Thoracic aorta (tissue), 2 donors: ENCODE data around the gene P2RX1. TPM values are rescaled to one million over a fixed set of nuclear protein-coding genes. Genes with fewer than 3 reads are reported as not detected.
A peak's percentile ranks its signal among the peaks of the same experiment; 100 is the strongest.

ENCODE experiments used
- ATAC-seq: fragments of 150-250 bp; one replicate; pipeline ENCODE4 v1.8.0; 2017; ENCODE audit warnings: low read depth; ENCODE audit not compliant: insufficient number of reproducible peaks, low FRiP score
- DNase-seq: peaks from one replicate; pipeline ENCODE4 v3.0.0-alpha.2; 2020; ENCODE audit warnings: low spot score
- H3K27ac ChIP-seq, 2 donors: fragments of 200-600 bp; sonication (generic); 1 replicate in 1 of 2; 2 replicates in 1 of 2; pipeline ENCODE4 v1.5.1; 2016; ENCODE audit warnings: mild to moderate bottlenecking in 2 of 2, moderate library complexity in 2 of 2
- H3K27me3 ChIP-seq: fragments of 200-600 bp; sonication (generic); replicated peaks from 2 replicates; pipeline ENCODE4 v1.6.0; 2016; ENCODE audit warnings: mild to moderate bottlenecking; ENCODE audit not compliant: insufficient read depth
- H3K36me3 ChIP-seq: fragments of 200-600 bp; sonication (generic); one replicate; pipeline ENCODE4 v1.5.1; 2016
- H3K4me1 ChIP-seq, 2 donors: fragments of 200-600 bp; sonication (generic); 1 replicate in 1 of 2; 2 replicates in 1 of 2; pipeline versions ENCODE4 v1.5.1 to v1.6.0; 2016; ENCODE audit warnings: low read depth in 2 of 2, mild to moderate bottlenecking in 1 of 2; ENCODE audit not compliant: control insufficient read depth in 1 of 2
- H3K4me3 ChIP-seq: fragments of 200-600 bp; sonication (generic); 2 replicates; pipeline ENCODE4 v1.5.1; 2016; ENCODE audit warnings: mild to moderate bottlenecking
- H3K9me3 ChIP-seq: fragments of 200-600 bp; sonication (generic); 2 replicates; pipeline ENCODE4 v1.5.1; 2016
- total RNA-seq, 2 donors: library from RNA; depleted of rRNA; stranded (reverse); fragments of >200 nt; gene quantifications; one replicate each; pipeline versions ENCODE4 v1.1.0 to v1.2.3, GENCODE V29; 2016
- TF ChIP-seq, protein P1 (sequence below): fragments of 200-600 bp; sonication (generic); IDR thresholded peaks from one replicate; pipeline ENCODE4 v1.5.1; 2019; ENCODE audit warnings: antibody characterized with exemption

Gene P2RX1
- total RNA-seq, 2 donors from 2014 or later = 0.63 to 7.3 TPM

DNA sequence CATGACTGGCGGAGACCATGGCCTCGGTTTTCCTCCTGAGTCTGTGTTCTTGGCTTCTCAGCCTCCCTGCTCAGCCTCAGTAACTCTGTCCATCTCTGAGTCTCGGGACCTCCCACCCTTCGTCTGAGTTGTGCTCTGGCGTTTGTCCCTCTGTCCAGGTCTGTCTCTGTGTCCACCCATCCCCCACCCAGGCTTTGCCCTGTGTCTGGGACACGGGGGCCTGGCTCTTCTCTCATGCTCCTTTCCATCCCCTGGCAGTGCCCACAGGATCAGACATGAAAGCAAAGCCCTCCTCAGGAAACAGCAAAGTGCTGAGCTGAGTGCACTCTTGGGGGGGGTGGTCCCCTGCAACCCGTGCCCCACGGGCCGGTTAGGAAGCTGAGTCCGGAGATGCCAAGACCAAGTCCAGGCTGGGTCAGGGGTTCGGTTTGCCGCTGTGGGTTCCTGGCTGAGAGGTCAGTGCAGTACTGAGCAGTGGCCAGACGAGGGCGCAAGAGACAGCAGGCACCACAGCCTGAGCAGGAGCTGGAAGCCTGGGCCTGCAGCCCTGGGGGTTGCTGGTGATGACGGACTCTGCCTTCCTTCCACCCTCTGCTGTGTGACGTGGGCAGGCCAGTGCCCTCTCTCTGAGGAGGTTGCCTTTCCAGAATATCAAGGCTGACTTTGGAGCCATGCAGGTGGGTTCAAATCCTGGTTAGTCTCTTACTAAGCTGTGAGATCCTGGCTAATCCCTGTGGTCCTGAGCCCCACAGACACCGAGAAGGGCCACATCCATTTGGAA, 2.5 kb downstream of the P2RX1 start:
- DNase-seq (no peak), ATAC-seq (peak; percentile 47)
- Histone ChIP-seq H3K27me3 (no peaks in the 10 kb centered on the region), H3K9me3 (no peaks in the 10 kb centered on the region), H3K27ac (no peak overlapping the region), H3K4me3 (no peak overlapping the region), H3K36me3 (no peaks in the 10 kb centered on the region), H3K4me1 (peaks cover 17 to 31% of the 10 kb centered on the region in 2 donors)
- TF ChIP-seq, protein P1, sequence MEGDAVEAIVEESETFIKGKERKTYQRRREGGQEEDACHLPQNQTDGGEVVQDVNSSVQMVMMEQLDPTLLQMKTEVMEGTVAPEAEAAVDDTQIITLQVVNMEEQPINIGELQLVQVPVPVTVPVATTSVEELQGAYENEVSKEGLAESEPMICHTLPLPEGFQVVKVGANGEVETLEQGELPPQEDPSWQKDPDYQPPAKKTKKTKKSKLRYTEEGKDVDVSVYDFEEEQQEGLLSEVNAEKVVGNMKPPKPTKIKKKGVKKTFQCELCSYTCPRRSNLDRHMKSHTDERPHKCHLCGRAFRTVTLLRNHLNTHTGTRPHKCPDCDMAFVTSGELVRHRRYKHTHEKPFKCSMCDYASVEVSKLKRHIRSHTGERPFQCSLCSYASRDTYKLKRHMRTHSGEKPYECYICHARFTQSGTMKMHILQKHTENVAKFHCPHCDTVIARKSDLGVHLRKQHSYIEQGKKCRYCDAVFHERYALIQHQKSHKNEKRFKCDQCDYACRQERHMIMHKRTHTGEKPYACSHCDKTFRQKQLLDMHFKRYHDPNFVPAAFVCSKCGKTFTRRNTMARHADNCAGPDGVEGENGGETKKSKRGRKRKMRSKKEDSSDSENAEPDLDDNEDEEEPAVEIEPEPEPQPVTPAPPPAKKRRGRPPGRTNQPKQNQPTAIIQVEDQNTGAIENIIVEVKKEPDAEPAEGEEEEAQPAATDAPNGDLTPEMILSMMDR = peak; percentile 99

DNA sequence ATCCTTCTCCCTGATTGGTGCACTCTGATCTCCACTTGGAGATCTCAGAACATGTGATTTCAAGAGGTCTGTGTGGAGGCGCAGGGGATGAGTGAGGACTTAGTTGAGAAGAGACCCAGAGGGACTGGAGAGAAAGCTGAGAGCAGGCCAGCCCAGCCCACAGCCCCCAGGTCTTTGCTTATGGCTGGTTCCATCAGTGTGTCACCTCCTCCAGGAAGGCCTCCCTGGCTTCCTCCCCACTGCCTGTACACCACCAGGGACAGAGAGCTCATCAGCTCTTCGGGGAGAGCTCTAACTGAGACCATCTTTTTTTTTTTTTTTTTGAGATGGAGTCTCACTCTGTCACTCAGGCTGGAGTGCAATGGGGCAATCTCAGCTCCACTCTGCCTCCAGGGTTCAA, 3.4 kb downstream of the P2RX1 start:
- TF ChIP-seq, protein P1 = no peak
- Histone ChIP-seq H3K36me3 (no peaks in the 10 kb centered on the region), H3K27me3 (no peaks in the 10 kb centered on the region), H3K4me1 (peaks cover 16 to 25% of the 10 kb centered on the region in 2 donors), H3K27ac (no peak overlapping the region), H3K9me3 (no peaks in the 10 kb centered on the region), H3K4me3 (no peak overlapping the region)
- ATAC-seq = no peak
- no peak for DNase-seq

DNA sequence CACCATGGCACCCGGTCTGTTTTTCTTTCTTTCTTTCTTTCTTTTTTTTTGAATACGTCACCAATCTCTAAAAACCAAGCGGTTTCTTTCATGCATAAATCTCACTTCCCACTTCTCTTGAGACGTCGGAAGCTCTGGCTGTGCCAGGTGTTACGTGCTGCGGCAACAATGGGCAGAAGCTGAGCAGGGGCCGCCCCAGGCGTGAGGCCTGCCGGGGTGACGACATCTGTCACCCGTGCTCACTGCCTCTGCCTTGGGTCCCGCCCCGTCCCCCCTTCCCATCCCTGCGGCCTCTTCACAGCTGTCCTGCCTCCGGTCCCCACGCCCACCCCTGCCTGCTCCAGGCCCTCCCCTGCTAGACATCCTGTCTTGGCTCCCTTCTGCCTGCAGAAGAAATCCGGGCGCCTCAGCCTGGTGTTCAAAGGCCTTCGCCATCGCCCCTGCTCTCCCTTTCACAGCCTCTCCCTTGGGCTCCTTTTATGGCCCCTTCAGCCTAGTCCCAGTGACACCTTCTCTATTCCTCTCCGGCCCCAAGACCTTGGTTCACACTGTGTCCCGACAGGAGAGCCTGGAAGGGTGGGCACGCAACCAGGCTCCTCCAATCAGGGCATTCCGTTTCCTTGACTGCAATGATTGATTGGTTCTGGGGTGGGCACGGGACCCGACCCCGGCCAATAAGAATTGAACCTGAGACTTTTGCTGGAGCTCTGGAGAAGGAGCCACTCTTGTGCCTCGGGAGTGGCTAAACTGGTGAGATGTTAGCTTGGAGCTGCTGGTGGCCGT, 4.8 kb downstream of the P2RX1 start:
- no peak overlapping the region for H3K27ac ChIP-seq
- H3K9me3 ChIP-seq = no peaks in the 10 kb centered on the region
- TF ChIP-seq, protein P1 = no peak
- DNase-seq (no peak), ATAC-seq (no peak)
- no peak overlapping the region for H3K4me3 ChIP-seq
- H3K27me3 ChIP-seq = no peaks in the 10 kb centered on the region
- H3K36me3 ChIP-seq = no peaks in the 10 kb centered on the region
- peaks cover 4 to 13% of the 10 kb centered on the region in 2 donors for H3K4me1 ChIP-seq

DNA sequence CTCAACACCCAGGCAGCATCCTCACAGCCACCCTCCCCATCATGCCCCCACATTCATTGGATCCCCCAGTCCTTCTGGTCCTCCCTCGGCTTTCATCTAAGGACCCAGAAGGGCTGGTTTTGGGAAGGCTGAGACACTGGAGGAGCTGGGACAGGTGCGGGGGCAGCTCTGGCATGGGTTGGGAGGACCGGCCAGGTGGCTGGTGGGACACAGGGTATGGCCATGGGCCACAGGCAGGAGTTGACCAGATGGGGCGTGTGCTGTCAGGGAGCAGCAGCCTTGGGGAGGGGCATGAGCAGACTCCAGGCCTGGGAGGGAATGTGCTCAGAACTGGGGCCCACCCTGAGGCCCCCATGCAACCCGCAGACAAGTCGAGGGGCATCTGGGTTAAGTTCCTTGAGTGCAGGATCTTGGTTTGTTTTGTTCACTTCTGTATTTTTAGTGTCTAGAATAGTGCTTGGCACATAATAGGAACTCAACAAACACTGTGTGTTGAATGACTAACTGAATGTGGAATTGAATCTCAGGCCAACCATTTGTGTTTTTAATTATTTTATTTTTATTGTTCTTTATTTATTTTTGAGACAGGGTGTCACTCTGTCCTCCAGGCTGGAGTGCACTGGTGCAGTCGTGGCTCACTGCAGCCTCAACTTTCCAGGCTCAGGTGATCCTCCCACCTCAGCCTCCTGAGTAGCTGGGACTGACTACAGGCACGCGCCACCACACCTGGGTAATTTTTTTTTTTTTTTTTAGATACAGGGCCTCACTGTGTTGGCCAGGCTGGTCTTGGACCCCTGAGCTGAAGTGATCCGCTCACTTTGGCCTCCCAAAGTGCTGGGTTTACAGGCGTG, 5.6 kb downstream of the P2RX1 start:
- H3K27ac ChIP-seq = no peak overlapping the region
- no peaks in the 10 kb centered on the region for H3K36me3 ChIP-seq
- TF ChIP-seq, protein P1 = no peak
- H3K27me3 ChIP-seq = no peaks in the 10 kb centered on the region
- DNase-seq (no peak), ATAC-seq (no peak)
- peaks cover 0 to 8% of the 10 kb centered on the region in 2 donors for H3K4me1 ChIP-seq
- H3K4me3 ChIP-seq = no peak overlapping the region
- no peaks in the 10 kb centered on the region for H3K9me3 ChIP-seq
